Endothelial cell of umbilical vein (primary cell): ENCODE data around the gene ABI3. TPM values are rescaled to one million over a fixed set of nuclear protein-coding genes. Genes with fewer than 3 reads are reported as not detected.

Experiments
- BruUV-seq: library from RNA; stranded (reverse); fragments of 400-500 nt; replicated peaks from 2 replicates; lab custom pipeline; 2021; lab: Mats Ljungman, UMichigan
- CTCF ChIA-PET: fragments of 300-600, 350-600 bp; sonication (Branson Sonifier 250); formaldehyde crosslinking; loops from one replicate; lab custom pipeline; 2021; ENCODE audit warnings: antibody characterized with exemption, inconsistent platforms; lab: Charles Lee
- POLR2A ChIA-PET: fragments of 300-600, 350-600 bp; sonication (Branson Sonifier 250); formaldehyde crosslinking; loops from one replicate; lab custom pipeline; 2021; ENCODE audit warnings: antibody characterized with exemption, inconsistent platforms; lab: Charles Lee
- DNase-seq: peaks from one replicate; pipeline ENCODE4 v3.0.0-alpha.2; 2011; ENCODE audit warnings: low read depth, low spot score
- FAIRE-seq: peaks from 2 replicates; lab custom pipeline; 2011; peaks lifted over from hg19 to GRCh38; lab: Jason Lieb, UNC
- H2AFZ ChIP-seq: 2 replicates; pipeline ENCODE4 v1.6.0; 2012; ENCODE audit warnings: low read depth, low read length, control low read depth, inconsistent platforms
- H3K27ac ChIP-seq: 2 replicates; pipeline ENCODE4 v1.5.1; 2011; ENCODE audit warnings: low read depth, mild to moderate bottlenecking, control low read depth, low read length, moderate library complexity; ENCODE audit not compliant: insufficient read depth
- H3K27me3 ChIP-seq, 2 experiments: 2 replicates each; pipeline versions ENCODE4 v1.6.0 to v1.6.1; 2011; ENCODE audit warnings: low read length in 2 of 2, mixed read lengths in 1 of 2; ENCODE audit not compliant: control insufficient read depth in 2 of 2, insufficient read depth in 2 of 2
- H3K36me3 ChIP-seq, 2 experiments: 2 replicates in 1 of 2; 3 replicates in 1 of 2; pipeline ENCODE4 v1.5.1; 2011; ENCODE audit warnings: low read length in 2 of 2, mild to moderate bottlenecking in 1 of 2, moderate library complexity in 1 of 2; ENCODE audit not compliant: control insufficient read depth in 2 of 2, insufficient read depth in 2 of 2; ENCODE audit errors: extremely low read depth in 1 of 2
- H3K4me1 ChIP-seq: 3 replicates; pipeline ENCODE4 v1.5.1; 2011; ENCODE audit warnings: mild to moderate bottlenecking, low read length; ENCODE audit not compliant: control insufficient read depth, insufficient read depth; ENCODE audit errors: extremely low read depth
- H3K4me2 ChIP-seq: 2 replicates; pipeline ENCODE4 v1.6.1; 2011; ENCODE audit warnings: low read length, control low read depth, mixed read lengths; ENCODE audit not compliant: insufficient read depth
- H3K4me3 ChIP-seq, 3 experiments: fragments of 200-600 bp in 1 of 3; sonication (generic), shearing (Covaris generic) in 1 of 3; replicated peaks in 1 of 3; 2 replicates each; pipeline ENCODE4 v1.5.1; 2011 to 2016; ENCODE audit warnings: control low read depth in 3 of 3, low read length in 3 of 3, mild to moderate bottlenecking in 2 of 3, inconsistent platforms in 1 of 3, low read depth in 1 of 3, moderate library complexity in 1 of 3; ENCODE audit not compliant: insufficient read depth in 1 of 3
- H3K79me2 ChIP-seq: 2 replicates; pipeline ENCODE4 v1.6.0; 2012; ENCODE audit warnings: low read length, inconsistent platforms; ENCODE audit not compliant: control insufficient read depth, insufficient read depth
- H3K9ac ChIP-seq: replicated peaks from 2 replicates; pipeline ENCODE3; 2011; ENCODE audit warnings: low read length, control low read depth; ENCODE audit not compliant: insufficient read depth; ENCODE audit errors: extremely low read depth
- H3K9me1 ChIP-seq: replicated peaks from 3 replicates; pipeline ENCODE4 v1.6.0; 2011; ENCODE audit warnings: mild to moderate bottlenecking, low read length; ENCODE audit not compliant: control insufficient read depth, insufficient read depth; ENCODE audit errors: extremely low read depth
- H3K9me3 ChIP-seq: replicated peaks from 2 replicates; pipeline ENCODE4 v1.5.1; 2012; ENCODE audit warnings: low read length, inconsistent platforms; ENCODE audit not compliant: control insufficient read depth, insufficient read depth
- H4K20me1 ChIP-seq: replicated peaks from 2 replicates; pipeline ENCODE3; 2011; ENCODE audit warnings: mild to moderate bottlenecking, low read length; ENCODE audit not compliant: control insufficient read depth, insufficient read depth; ENCODE audit errors: extremely low read depth
- GATA2 ChIP-seq: IDR thresholded peaks from 2 replicates; pipeline ENCODE4 v1.7.0; 2011; ENCODE audit warnings: low read depth, mild to moderate bottlenecking, moderate library complexity, mixed read lengths, low read length; ENCODE audit not compliant: insufficient read length, insufficient read depth
- MYC ChIP-seq: IDR thresholded peaks from one replicate; pipeline ENCODE4 v1.6.1; 2011; ENCODE audit warnings: mild to moderate bottlenecking, low read depth, low read length
- POLR2AphosphoS5 ChIP-seq: IDR thresholded peaks from 2 replicates; pipeline ENCODE4 v1.6.1; 2012; ENCODE audit warnings: low read depth, mild to moderate bottlenecking, control low read depth, low read length, moderate library complexity; ENCODE audit not compliant: insufficient read depth
- dilution Hi-C: fragments of 300-500 bp; cut with MboI; formaldehyde crosslinking; loops from one replicate; pipeline ENCODE4 v1.15.0; 2019; ENCODE audit warnings: low sequenced_read_pairs; ENCODE audit not compliant: extremely low pct_ligation_motif_present
- intact Hi-C: fragments of 100-400 bp; cut with micrococcal nuclease; formaldehyde crosslinking; loops from one replicate; pipeline ENCODE4 v1.10.0; 2022
- polyA plus RNA-seq, 4 experiments: library from polyadenylated mRNA; depleted of rRNA in 3 of 4; stranded (reverse) in 3 of 4; unstranded in 1 of 4; fragments of >200 nt; gene quantifications; 2 replicates each; pipeline versions ENCODE4 v1.2.1 to v1.2.3, GENCODE V29; 2011 to 2012; ENCODE audit warnings: missing spikeins in 1 of 4
- total RNA-seq: library from RNA; stranded (reverse); gene quantifications from 2 replicates; pipeline ENCODE4 v1.2.3, GENCODE V29; 2021
- TF ChIP-seq, protein P1 (sequence below), 2 donors: IDR thresholded peaks; 1 replicate in 1 of 2; 2 replicates in 1 of 2; pipeline ENCODE4 v1.5.1; 2011; ENCODE audit warnings: low read length in 2 of 2, mild to moderate bottlenecking in 2 of 2, moderate library complexity in 2 of 2, control low read depth in 1 of 2, inconsistent platforms in 1 of 2, low read depth in 1 of 2; ENCODE audit not compliant: insufficient read depth in 1 of 2; ENCODE audit errors: extremely low read depth in 1 of 2

ABI3 gene
- total and polyA plus RNA-seq, 2 donors (not counting 3 experiments of a cell fraction or from before 2014, with no cell fraction given): 35.2 to 35.5 TPM

DNA sequence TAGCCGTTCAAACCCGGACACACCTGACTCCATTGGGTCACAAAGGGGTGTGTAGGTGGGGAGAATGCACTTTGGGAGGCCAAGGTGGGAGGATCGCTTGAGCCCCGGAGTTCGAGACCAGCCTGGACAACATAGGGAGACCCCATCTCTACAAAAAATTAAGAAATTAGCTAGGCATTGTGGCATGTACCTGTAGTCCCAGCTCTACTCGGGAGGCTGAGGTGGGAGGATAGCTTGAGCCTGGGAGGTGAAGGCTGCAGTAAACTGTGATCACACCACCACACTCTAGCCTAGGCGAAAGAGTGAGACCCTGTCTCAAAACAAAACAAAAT lies 21.0 kb downstream of the ABI3 start:
- FAIRE-seq (peak; percentile 37), DNase-seq (no peak)
- peak overlapping the region; percentile 72 for H2AFZ ChIP-seq
- no TSS peak for BruUV-seq
- H3K9me1 ChIP-seq: no peaks in the 10 kb centered on the region
- peak overlapping the region in 1 of 3 experiments; percentile 60 for H3K4me3 ChIP-seq
- POLR2A ChIA-PET: no interaction called here
- H3K27me3 ChIP-seq: peaks cover 0 to 5% of the 10 kb centered on the region in 2 experiments
- dilution Hi-C loops (no loop called here), intact Hi-C loops (loop anchor here (2.0 kb wide), 2 partner anchors 29 to 59 kb away; no protein-coding TSS in a partner anchor)
- H3K79me2 ChIP-seq: no peaks in the 10 kb centered on the region
- H4K20me1 ChIP-seq: no peaks in the 10 kb centered on the region
- H3K9me3 ChIP-seq: no peaks in the 10 kb centered on the region
- H3K27ac ChIP-seq: no peak overlapping the region
- no peak overlapping the region for H3K9ac ChIP-seq
- CTCF ChIA-PET: interaction anchor here (1.9 to 13.3 kb wide), 3 partner anchors 28 to 59 kb away, joined by 4 to 212 read pairs (median 140); no protein-coding TSS in a partner anchor
- H3K36me3 ChIP-seq: no peaks in the 10 kb centered on the region
- H3K4me2 ChIP-seq: peak overlapping the region; percentile 64
- H3K4me1 ChIP-seq: peaks cover 10% of the 10 kb centered on the region
- TF ChIP-seq GATA2 (no peak), MYC (no peak)
- TF ChIP-seq, protein P1, sequence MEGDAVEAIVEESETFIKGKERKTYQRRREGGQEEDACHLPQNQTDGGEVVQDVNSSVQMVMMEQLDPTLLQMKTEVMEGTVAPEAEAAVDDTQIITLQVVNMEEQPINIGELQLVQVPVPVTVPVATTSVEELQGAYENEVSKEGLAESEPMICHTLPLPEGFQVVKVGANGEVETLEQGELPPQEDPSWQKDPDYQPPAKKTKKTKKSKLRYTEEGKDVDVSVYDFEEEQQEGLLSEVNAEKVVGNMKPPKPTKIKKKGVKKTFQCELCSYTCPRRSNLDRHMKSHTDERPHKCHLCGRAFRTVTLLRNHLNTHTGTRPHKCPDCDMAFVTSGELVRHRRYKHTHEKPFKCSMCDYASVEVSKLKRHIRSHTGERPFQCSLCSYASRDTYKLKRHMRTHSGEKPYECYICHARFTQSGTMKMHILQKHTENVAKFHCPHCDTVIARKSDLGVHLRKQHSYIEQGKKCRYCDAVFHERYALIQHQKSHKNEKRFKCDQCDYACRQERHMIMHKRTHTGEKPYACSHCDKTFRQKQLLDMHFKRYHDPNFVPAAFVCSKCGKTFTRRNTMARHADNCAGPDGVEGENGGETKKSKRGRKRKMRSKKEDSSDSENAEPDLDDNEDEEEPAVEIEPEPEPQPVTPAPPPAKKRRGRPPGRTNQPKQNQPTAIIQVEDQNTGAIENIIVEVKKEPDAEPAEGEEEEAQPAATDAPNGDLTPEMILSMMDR (IDR thresholded peaks at IDR 0.05; ENCODE audit: extremely low read depth in 1 of 2, insufficient read depth in 1 of 2, low read depth in 1 of 2, low read length in 2 of 2): no peak

DNA sequence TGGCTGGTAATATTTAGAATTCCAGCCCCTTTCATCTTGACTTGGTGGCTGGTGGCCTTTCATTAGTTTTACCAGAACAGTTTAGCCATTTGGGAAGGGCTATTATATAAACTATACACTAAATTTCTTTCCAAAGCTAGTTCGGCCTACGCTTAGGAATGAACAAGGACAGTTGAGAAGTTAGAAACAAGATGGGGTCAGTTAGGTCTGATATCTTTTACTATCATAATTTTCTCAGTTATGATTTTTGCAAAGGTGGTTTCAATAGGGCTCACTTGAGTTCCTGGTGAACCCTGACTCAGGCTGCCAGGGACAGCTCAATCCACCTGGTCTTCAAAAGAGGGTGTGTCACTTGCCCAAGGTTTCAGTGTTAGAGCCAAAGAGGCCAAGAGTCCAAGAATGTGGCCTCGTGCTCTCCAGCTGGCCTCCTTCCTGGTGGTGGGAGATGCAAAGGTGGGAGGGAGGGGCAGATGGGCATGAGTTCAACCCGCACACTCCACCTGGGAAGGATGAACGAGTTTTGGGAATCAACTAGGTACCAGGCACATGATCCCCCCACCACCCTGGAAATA lies 24.1 kb downstream of the ABI3 start:
- Histone ChIP-seq H3K36me3 (no peaks in the 10 kb centered on the region), H3K4me2 (no peak overlapping the region), H3K79me2 (no peaks in the 10 kb centered on the region), H4K20me1 (no peaks in the 10 kb centered on the region), H3K9ac (no peak overlapping the region), H3K9me3 (no peaks in the 10 kb centered on the region), H3K27me3 (peaks cover 0 to 7% of the 10 kb centered on the region in 2 experiments), H2AFZ (no peak overlapping the region), H3K27ac (no peak overlapping the region), H3K4me3 (no peak overlapping the region), H3K9me1 (no peaks in the 10 kb centered on the region), H3K4me1 (peaks cover 9% of the 10 kb centered on the region)
- no peak for FAIRE-seq
- DNase-seq: no peak
- TF ChIP-seq POLR2AphosphoS5: no peak
- TF ChIP-seq MYC: no peak
- TF ChIP-seq GATA2: no peak
- intact Hi-C loops: no loop called here
- dilution Hi-C loops: no loop called here
- POLR2A ChIA-PET: no interaction called here
- BruUV-seq: no TSS peak
- CTCF ChIA-PET: interaction anchor here (1.7 to 13.3 kb wide), 2 partner anchors 42 to 56 kb away, joined by 5 to 140 read pairs; no protein-coding TSS in a partner anchor
